ENCODE data around the gene SFXN5.

- no peak for TF ChIP-seq CTCF (IDR thresholded peaks at IDR 0.05)
- no peak for TF ChIP-seq POLR2A (IDR thresholded peaks at IDR 0.05)
Measured at GRCh38 chr2:72943540-72944395, 127.7 kb downstream of the SFXN5 start.

All from vagina (tissue), 2 donors.